ENCODE data around the gene DRG1. TPM values are rescaled to one million over a fixed set of nuclear protein-coding genes. Genes with fewer than 3 reads are reported as not detected.

The DRG1 gene, protein sequence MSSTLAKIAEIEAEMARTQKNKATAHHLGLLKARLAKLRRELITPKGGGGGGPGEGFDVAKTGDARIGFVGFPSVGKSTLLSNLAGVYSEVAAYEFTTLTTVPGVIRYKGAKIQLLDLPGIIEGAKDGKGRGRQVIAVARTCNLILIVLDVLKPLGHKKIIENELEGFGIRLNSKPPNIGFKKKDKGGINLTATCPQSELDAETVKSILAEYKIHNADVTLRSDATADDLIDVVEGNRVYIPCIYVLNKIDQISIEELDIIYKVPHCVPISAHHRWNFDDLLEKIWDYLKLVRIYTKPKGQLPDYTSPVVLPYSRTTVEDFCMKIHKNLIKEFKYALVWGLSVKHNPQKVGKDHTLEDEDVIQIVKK
- total RNA-seq (2022; extraction: Qiagen RNA extraction): 51.3 to 88.7 TPM (median 56.1 TPM) in 5 replicates

DNA sequence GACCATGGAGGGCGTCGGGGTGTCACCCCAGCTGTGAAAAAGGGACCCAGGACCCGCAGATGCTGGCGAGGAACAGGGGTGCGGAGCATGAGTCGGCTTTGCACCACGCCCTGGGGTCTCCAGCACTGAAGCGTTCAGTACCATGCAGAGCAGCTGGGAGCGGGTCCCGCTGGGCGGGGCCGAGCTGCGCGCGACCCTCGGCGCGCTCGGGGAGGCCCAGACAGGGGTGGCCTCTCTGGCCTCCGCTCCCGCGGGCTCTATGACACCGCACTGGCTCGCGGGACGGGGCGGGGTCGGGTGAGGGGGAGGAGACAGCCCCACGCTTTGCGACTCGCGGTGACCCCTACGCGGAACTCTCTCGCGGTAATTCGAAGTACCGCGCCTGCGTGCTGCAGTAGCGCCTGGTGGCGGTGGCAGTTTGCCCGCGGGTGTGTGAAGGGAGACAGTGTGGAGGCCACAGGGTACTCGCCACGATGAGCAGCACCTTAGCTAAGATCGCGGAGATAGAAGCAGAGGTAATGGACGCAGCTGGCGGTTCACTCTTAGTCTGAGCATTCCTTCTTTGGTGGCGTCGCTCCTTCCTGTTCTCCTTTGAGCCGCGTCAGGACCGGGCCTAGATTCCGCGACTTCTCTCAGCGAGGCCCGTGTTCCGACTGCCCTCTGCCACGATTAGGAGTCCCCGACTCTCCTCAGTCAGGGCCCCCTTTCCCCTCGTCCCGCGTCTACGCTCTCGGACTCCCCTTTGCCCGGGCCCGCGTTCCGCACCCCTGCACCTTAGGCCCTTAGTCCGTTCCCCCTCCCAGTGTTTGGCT lies at the start of gene DRG1:
TSS of gene DRG1 (plus strand) at position 394 of the 812 bp plus-strand sequence. CDS start at position 474, 80 bp downstream.

Other genes starting within 250 kb of the DRG1 start
- gene RNF185, start 239.4 kb upstream of the DRG1 start, total RNA-seq (2022; extraction: Qiagen RNA extraction): 22.2 to 25.5 TPM (median 24.1 TPM) in 5 replicates
- 6.5 to 7.6 TPM (median 7.1 TPM) in 5 replicates for gene LIMK2, start 187.3 kb upstream of the DRG1 start, total RNA-seq (2022; extraction: Qiagen RNA extraction)
- gene PIK3IP1, start 107.1 kb upstream of the DRG1 start, total RNA-seq (2022; extraction: Qiagen RNA extraction): 0.58 to 0.84 TPM (median 0.60 TPM) in 5 replicates
- gene PATZ1, start 53.3 kb upstream of the DRG1 start, total RNA-seq (2022; extraction: Qiagen RNA extraction): 18.5 to 21.9 TPM (median 21.2 TPM) in 5 replicates
- gene EIF4ENIF1, start 90.2 kb downstream of the DRG1 start, total RNA-seq (2022; extraction: Qiagen RNA extraction): 12.6 to 16.0 TPM (median 14.5 TPM) in 5 replicates
- gene SFI1, start 96.9 kb downstream of the DRG1 start, total RNA-seq (2022; extraction: Qiagen RNA extraction): 8.0 to 11.1 TPM (median 9.3 TPM) in 5 replicates

Data from A549 treated with AZD2906 at 1 μM for 4 hours (cell line).